Body of pancreas (tissue), 4 donors: ENCODE results near the gene EXOC3L2.

Source experiments
- POLR2A ChIP-seq, 3 donors: fragments of 450-650 bp; IDR thresholded peaks; one replicate each; pipeline ENCODE4 v1.6.1; 2016; ENCODE audit warnings: antibody characterized with exemption in 3 of 3, mild to moderate bottlenecking in 2 of 3
- TF ChIP-seq, protein P1 (sequence below), 7 experiments: fragments of 450-650 bp in 4 of 7; fragments of 200-600 bp in 3 of 7; sonication (generic) in 3 of 7; IDR thresholded peaks; one replicate each; pipeline ENCODE4 v1.5.1; 2016 to 2019; ENCODE audit warnings: antibody characterized with exemption in 7 of 7

- TF ChIP-seq, protein P1, sequence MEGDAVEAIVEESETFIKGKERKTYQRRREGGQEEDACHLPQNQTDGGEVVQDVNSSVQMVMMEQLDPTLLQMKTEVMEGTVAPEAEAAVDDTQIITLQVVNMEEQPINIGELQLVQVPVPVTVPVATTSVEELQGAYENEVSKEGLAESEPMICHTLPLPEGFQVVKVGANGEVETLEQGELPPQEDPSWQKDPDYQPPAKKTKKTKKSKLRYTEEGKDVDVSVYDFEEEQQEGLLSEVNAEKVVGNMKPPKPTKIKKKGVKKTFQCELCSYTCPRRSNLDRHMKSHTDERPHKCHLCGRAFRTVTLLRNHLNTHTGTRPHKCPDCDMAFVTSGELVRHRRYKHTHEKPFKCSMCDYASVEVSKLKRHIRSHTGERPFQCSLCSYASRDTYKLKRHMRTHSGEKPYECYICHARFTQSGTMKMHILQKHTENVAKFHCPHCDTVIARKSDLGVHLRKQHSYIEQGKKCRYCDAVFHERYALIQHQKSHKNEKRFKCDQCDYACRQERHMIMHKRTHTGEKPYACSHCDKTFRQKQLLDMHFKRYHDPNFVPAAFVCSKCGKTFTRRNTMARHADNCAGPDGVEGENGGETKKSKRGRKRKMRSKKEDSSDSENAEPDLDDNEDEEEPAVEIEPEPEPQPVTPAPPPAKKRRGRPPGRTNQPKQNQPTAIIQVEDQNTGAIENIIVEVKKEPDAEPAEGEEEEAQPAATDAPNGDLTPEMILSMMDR (IDR thresholded peaks at IDR 0.05), result no peak
- TF ChIP-seq POLR2A (IDR thresholded peaks at IDR 0.05), result no peak
These were observed 21.3 kb downstream of the EXOC3L2 start for GRCh38 chr19:45223879-45224278.
